Activated naive CD4-positive, alpha-beta T cell treated with anti-CD3 and anti-CD28 coated beads for 36 hours (primary cell): Measurements from ENCODE around the gene ORC6. TPM values are rescaled to one million over a fixed set of nuclear protein-coding genes. Genes with fewer than 3 reads are reported as not detected.
"Not testable (repeated sequence)": the region's sequence is repeated elsewhere in the genome, so short reads cannot be mapped to it uniquely, and the experiment has no call there.

ENCODE experiments used
- CTCF ChIA-PET: fragments of 350-600 bp; sonication (Branson Sonifier 250); formaldehyde crosslinking; loops from one replicate; lab custom pipeline; 2021; ENCODE audit warnings: antibody characterized with exemption; lab: Charles Lee
- DNase-seq: peaks from one replicate; pipeline ENCODE4 v3.0.0-alpha.2; 2020
- H3K27ac Mint-ChIP-seq: one replicate; pipeline ENCODE4 v1.8.0; 2021; ENCODE audit warnings: mild to moderate bottlenecking, mixed read lengths
- H3K27me3 Mint-ChIP-seq: one replicate; pipeline ENCODE4 v1.8.0; 2021; ENCODE audit warnings: low read depth, mixed read lengths
- H3K36me3 Mint-ChIP-seq: one replicate; pipeline ENCODE4 v1.8.0; 2021; ENCODE audit warnings: low read depth, mixed read lengths
- H3K4me1 Mint-ChIP-seq: one replicate; pipeline ENCODE4 v1.8.0; 2021; ENCODE audit warnings: low read depth, mixed read lengths
- H3K4me3 Mint-ChIP-seq: one replicate; pipeline ENCODE4 v1.8.0; 2021; ENCODE audit warnings: mild to moderate bottlenecking, moderate library complexity, mixed read lengths
- H3K9me3 Mint-ChIP-seq: one replicate; pipeline ENCODE4 v1.8.0; 2021; ENCODE audit warnings: mixed read lengths
- intact Hi-C: fragments of 100-400 bp; cut with micrococcal nuclease; formaldehyde crosslinking; loops from one replicate; pipeline ENCODE4 v1.15.1; 2023
- total RNA-seq, 2 experiments: library from RNA; stranded (reverse); gene quantifications; one replicate each; pipeline ENCODE4 v1.2.3, GENCODE V29; 2021

ORC6 gene, protein sequence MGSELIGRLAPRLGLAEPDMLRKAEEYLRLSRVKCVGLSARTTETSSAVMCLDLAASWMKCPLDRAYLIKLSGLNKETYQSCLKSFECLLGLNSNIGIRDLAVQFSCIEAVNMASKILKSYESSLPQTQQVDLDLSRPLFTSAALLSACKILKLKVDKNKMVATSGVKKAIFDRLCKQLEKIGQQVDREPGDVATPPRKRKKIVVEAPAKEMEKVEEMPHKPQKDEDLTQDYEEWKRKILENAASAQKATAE
- 10 to 100 TPM; 57.7 to 61.9 TPM for total RNA-seq

DNA sequence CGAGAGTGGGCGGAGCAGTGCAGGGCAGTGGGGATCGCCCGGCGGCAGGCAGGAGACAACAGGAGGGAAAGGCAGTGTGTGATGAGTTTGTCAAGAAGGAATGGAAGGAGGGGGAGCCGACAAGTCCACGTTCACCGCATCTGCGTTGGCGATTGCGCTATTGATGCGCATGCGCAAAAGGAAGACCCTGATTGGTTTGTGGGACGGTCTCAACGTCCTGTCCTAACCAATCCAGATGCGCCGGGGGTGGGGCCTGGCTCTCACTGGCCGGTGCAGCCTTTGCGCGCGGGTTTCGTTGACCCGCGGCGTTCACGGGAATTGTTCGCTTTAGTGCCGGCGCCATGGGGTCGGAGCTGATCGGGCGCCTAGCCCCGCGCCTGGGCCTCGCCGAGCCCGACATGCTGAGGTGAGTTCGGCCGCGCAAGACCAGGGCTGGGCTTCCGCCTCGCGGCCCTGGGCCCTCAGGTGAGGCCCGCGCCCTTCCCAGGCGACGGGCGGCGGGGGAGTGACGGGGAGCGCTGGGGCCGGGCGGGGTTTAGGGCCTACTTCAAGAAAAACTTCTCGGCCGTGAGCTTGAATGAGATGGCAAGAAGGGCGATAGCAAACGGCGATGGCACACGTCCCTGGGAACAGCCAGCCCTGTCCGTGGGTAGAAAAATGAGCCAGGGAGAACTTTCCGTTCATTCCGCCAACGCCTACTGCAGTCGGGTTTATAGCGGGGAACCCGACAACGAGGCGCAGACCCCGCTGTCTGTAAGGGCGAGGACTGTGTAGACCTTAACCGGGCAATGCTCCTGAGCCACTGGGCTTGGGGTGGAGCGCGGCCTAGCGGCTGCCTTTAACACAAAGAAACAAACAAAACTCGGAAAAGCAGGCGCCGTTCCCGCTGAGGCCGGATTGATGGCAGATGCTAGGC lies at the start of gene ORC6:
ORC6 (plus strand) TSS at position 295 of the 916 bp plus-strand sequence; CDS start at position 342, 47 bp downstream.
- CTCF ChIA-PET: interaction anchor here (0.6 to 1.1 kb wide), 5 partner anchors 16 to 159 kb away, joined by 3 to 4 read pairs (median 3); partner anchors contain the start of gene C16orf87
- peak; percentile 98 for DNase-seq
- H3K36me3 Mint-ChIP-seq: peaks cover 22% of the 10 kb centered on the region
- H3K27ac Mint-ChIP-seq: peak within 1 kb of the TSS; percentile 64
- H3K27me3 Mint-ChIP-seq: no peaks in the 10 kb centered on the region
- H3K4me1 Mint-ChIP-seq: peaks cover 47% of the 10 kb centered on the region
- H3K9me3 Mint-ChIP-seq: no peaks in the 10 kb centered on the region
- intact Hi-C loops: loop anchor here (1.0 to 10.0 kb wide), 12 partner anchors 69 to 1919 kb away; partner anchors contain the start of genes C16orf87, DNAJA2, GPT2 and ITFG1
- H3K4me3 Mint-ChIP-seq: no peak within 1 kb of the TSS

DNA sequence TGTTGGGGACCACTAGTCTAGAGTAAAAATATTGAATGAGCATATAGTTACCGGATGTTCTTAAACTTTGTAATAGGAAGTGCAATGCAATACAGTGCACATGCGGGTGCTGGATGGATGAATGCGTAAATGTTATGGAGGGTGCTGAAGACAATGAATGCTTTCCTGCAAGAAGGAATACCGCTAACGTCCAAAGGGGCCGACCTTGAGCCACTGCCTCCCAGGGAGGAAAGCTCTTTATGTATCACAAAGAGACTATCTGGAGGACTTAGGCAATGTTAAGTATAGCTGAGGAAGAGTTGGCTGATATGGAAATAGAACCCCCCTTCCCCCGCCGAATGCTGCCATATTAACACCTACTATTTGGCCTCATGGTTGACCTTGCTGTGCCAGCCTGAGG lies 40.8 kb upstream of the ORC6 start:
- intact Hi-C loops: no loop called here
- Mint-ChIP-seq H3K4me1 (no peaks in the 10 kb centered on the region), H3K27ac (no peak overlapping the region), H3K27me3 (no peaks in the 10 kb centered on the region), H3K4me3 (no peak overlapping the region), H3K36me3 (peaks cover 26% of the 10 kb centered on the region), H3K9me3 (peaks cover 18% of the 10 kb centered on the region)
- DNase-seq: no peak
- CTCF ChIA-PET: no interaction called here

DNA sequence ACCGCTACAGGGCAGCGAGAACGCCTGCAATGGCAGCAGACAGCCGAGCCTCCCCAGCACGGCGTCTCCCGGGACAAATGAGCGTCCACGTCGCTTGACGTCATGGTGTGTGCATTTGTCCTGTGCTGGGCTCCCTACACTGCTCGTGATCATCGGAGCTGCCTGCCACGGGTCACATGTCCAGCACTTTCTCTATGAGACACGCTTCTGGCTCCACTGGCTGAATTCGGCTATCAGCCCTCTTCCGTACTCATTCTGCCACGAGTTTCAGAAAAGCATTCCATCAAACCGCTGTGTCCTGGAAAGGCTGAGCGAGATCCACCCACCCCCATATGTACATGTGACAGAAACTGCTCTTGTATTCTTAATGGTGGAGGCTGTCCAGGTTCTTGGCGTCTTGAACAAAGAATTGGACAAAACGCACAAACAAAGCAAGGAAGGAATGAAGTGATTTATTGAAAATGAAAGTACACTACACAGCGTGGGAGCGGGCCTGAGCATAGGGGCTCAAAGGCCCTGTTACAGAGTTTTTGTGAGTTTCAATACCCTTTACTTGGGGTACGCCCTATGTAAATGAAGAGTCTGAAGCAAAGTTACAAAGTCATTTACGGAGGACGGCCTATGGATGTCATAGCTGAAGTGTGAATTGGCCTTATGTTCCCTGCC lies 39.7 kb upstream of the ORC6 start:
- peaks cover 16% of the 10 kb centered on the region for H3K36me3 Mint-ChIP-seq
- H3K4me3 Mint-ChIP-seq: no peak overlapping the region
- H3K27me3 Mint-ChIP-seq: no peaks in the 10 kb centered on the region
- intact Hi-C loops: no loop called here
- DNase-seq: no peak
- no peak overlapping the region for H3K27ac Mint-ChIP-seq
- H3K9me3 Mint-ChIP-seq: peaks cover 11% of the 10 kb centered on the region
- CTCF ChIA-PET: no interaction called here
- no peaks in the 10 kb centered on the region for H3K4me1 Mint-ChIP-seq

DNA sequence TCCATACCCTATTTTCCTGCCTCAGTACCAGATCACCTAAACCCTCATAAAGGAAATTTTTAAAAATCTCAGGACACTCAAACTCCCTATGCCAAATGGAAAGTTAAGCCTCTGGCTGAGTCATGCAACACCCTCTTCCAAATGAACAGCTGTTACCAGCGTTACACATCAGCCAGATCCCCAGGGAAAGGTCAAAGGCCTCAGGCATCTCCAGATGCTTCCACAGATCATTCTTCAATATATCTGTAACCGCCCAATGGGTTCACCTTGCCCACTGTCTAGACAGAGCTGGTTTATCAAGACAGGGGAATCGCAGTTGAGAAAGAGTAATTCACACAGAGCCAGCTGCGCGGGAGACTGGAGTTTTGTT lies 39.2 kb upstream of the ORC6 start:
- no peak overlapping the region for H3K27ac Mint-ChIP-seq
- H3K36me3 Mint-ChIP-seq: peaks cover 15% of the 10 kb centered on the region

DNA sequence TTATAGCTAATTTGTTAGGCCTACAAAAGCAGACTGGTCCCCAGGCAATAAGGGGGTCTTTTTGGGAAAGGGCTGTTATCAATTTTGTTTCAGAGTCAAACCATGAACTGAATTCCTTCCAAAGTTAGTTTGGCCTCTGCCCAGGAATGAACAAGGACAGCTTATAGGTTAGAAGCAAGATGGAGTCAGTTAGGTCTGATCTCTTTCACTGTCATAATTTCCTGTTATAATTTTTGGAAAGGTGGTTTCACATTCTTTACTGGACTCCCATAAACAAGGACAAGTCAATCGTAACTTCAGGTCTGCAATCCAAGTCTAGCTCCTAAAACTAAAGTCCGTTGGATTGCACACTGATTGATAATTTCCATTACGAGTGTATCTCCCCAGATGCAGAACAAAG lies 38.2 kb upstream of the ORC6 start:
- H3K27ac Mint-ChIP-seq: no peak overlapping the region
- H3K36me3 Mint-ChIP-seq: peaks cover 16% of the 10 kb centered on the region
- H3K9me3 Mint-ChIP-seq: no peaks in the 10 kb centered on the region
- intact Hi-C loops: no loop called here
- no peaks in the 10 kb centered on the region for H3K27me3 Mint-ChIP-seq
- CTCF ChIA-PET: no interaction called here
- H3K4me1 Mint-ChIP-seq: no peaks in the 10 kb centered on the region
- no peak for DNase-seq
- no peak overlapping the region for H3K4me3 Mint-ChIP-seq

More for the DNA sequence above, 39.2 kb upstream of the ORC6 start:
- Mint-ChIP-seq H3K27me3 (no peaks in the 10 kb centered on the region), H3K4me3 (no peak overlapping the region), H3K4me1 (no peaks in the 10 kb centered on the region), H3K9me3 (peaks cover 7% of the 10 kb centered on the region)
- DNase-seq: no peak
- intact Hi-C loops: no loop called here
- CTCF ChIA-PET: no interaction called here

DNA sequence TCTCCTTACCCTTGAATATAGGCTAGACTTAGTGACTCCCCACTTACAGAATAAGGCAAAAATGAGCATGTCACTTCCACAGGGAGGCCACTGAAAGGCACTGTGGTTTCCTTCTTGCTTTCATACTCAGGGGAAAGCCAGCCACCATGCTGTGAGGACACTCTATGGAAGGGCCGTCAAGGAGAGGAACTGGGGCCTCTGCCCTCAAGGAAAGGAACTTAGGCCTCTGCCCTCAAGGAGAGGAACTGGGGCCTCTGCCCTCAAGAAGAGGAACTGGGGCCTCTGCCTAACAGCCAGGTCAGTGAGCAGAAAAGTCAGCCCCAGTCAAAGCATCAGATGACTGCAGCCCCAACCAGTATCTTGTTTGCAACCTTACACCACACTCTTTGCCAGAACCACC lies 30.5 kb upstream of the ORC6 start:
- Mint-ChIP-seq H3K36me3 (peaks cover 26% of the 10 kb centered on the region), H3K27ac (peak overlapping the region; percentile 64), H3K4me3 (no peak overlapping the region), H3K27me3 (no peaks in the 10 kb centered on the region), H3K4me1 (peaks cover 14% of the 10 kb centered on the region), H3K9me3 (no peaks in the 10 kb centered on the region)
- DNase-seq: peak; percentile 47
- intact Hi-C loops: no loop called here
- CTCF ChIA-PET: interaction anchor here (0.6 kb wide), 2 partner anchors 40 to 130 kb away, joined by 3 read pairs; no protein-coding TSS in a partner anchor

DNA sequence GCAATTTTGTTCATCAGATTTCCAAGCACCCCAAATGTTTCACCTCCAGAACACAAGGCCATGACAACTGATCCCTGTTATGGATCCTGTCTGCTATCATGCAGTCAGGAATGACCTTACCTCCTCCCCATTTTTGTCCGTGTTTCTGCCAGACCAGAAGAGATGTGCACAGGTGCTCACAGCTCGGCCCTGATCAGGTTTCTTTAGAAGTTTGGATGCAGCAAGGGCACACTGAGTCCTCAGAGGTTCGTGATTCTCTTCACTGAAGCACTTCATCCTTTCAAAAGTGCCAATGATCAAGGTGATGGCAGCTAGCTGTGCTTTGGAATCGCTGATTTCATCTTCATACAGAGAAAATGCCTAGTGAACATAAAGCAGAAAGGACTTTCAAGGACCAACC lies 27.3 kb upstream of the ORC6 start:
- Mint-ChIP-seq H3K4me3 (no peak overlapping the region), H3K36me3 (peaks cover 17% of the 10 kb centered on the region), H3K4me1 (peaks cover 14% of the 10 kb centered on the region), H3K9me3 (no peaks in the 10 kb centered on the region), H3K27ac (peak overlapping the region; percentile 50), H3K27me3 (no peaks in the 10 kb centered on the region)
- intact Hi-C loops: no loop called here
- CTCF ChIA-PET: interaction anchor here (0.8 to 1.5 kb wide), 3 partner anchors 11 to 60 kb away, joined by 3 to 5 read pairs (median 4); no protein-coding TSS in a partner anchor
- no peak for DNase-seq

DNA sequence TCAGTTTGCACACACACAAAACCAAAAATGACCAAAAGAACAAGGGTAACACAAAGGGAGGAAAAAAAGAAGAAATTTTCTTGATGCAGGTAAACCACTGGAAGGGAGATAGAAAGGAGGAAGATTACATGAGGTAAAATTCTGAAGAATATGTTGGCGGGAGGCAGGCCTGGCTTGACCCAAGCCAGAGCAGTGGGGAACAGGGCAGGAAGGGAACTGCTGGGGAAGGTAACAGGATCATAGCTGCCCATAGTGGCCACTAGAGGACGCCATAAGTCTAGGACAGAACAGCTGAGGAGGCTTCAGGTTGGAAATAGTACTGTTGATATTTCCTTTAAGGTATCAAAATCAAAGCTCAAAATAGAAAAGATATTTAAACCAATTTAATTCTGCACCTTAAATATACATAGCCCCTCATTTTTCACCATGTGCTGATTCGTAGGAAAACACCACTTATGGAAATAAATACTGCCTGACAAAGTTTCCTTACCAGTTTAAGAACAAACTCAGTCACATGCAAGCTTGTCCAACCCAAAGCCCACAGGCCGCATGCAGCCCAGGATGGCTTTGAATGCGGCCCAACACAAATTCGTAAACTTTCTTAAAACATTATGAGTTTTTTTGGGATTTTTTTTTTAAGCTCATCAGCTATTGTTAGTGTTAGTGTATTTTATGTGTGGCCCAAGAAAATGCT lies 16.0 kb upstream of the ORC6 start:
- CTCF ChIA-PET: interaction anchor here (0.6 to 3.7 kb wide), 37 partner anchors 9 to 1683 kb away, joined by 3 to 22 read pairs (median 4); partner anchors contain the start of genes ORC6 and SHCBP1
- peak; percentile 66 for DNase-seq
- Mint-ChIP-seq H3K27me3 (no peaks in the 10 kb centered on the region), H3K36me3 (peaks cover 26% of the 10 kb centered on the region), H3K4me3 (no peak overlapping the region), H3K9me3 (no peaks in the 10 kb centered on the region), H3K27ac (no peak overlapping the region), H3K4me1 (no peaks in the 10 kb centered on the region)
- intact Hi-C loops: loop anchor here (1.0 kb wide), 2 partner anchors 236 to 256 kb away; no protein-coding TSS in a partner anchor

DNA sequence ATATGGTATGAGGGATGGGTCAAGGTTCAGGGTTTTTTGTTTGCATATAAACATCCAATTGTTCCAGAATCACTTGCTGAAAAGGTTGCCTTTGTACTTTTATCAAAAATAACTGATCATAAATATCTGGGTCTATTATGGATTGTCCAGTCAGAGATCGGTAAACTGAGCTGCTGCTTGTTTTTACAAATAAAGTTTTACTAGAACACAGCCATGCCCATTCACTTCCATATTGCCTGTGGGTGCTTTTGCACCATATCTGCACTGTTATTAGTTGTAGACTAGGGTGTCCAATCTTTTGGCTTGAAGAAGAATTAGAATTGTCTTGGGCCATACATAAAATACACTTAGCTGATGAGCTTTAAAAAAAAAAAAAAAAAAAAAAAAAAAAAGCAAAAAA lies 11.5 kb upstream of the ORC6 start:
- CTCF ChIA-PET: interaction anchor here (1.4 to 2.6 kb wide), 2 partner anchors 9 to 251 kb away, joined by 4 to 9 read pairs; no protein-coding TSS in a partner anchor
- H3K27ac Mint-ChIP-seq, H3K4me3 Mint-ChIP-seq, H3K9me3 Mint-ChIP-seq, intact Hi-C loops, H3K27me3 Mint-ChIP-seq, H3K4me1 Mint-ChIP-seq, DNase-seq: not testable (repeated sequence)
- peaks cover 22% of the 10 kb centered on the region for H3K36me3 Mint-ChIP-seq

DNA sequence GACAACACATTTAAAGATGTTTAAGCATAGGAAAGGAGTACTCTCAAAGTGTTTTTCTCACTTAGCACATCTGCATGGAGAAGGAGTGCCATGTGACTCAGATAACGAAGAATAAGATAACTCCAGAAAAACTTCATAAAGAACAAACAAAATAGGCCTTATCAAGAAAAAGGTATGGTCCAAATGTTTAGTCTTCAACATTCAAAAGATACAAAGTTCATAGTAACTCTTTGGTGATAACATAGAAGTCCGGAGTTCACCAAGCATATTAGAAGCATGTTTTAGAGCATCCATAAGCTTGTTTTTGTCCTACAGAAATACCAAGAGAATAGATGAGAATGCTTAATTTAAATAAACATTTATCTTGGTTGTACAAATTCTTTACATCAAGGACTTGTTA lies 7.6 kb upstream of the ORC6 start:
- H3K27ac Mint-ChIP-seq, H3K36me3 Mint-ChIP-seq, H3K9me3 Mint-ChIP-seq, H3K4me3 Mint-ChIP-seq, DNase-seq, H3K27me3 Mint-ChIP-seq: not testable (repeated sequence)
- CTCF ChIA-PET: interaction anchor here (1.1 to 3.5 kb wide), 2 partner anchors 7 to 11 kb away, joined by 3 to 22 read pairs; no protein-coding TSS in a partner anchor
- intact Hi-C loops: loop anchor here (10.0 kb wide), 2 partner anchors 463 to 783 kb away; partner anchors contain the start of genes ITFG1, NETO2 and PHKB
- H3K4me1 Mint-ChIP-seq: peaks cover 29% of the 10 kb centered on the region

DNA sequence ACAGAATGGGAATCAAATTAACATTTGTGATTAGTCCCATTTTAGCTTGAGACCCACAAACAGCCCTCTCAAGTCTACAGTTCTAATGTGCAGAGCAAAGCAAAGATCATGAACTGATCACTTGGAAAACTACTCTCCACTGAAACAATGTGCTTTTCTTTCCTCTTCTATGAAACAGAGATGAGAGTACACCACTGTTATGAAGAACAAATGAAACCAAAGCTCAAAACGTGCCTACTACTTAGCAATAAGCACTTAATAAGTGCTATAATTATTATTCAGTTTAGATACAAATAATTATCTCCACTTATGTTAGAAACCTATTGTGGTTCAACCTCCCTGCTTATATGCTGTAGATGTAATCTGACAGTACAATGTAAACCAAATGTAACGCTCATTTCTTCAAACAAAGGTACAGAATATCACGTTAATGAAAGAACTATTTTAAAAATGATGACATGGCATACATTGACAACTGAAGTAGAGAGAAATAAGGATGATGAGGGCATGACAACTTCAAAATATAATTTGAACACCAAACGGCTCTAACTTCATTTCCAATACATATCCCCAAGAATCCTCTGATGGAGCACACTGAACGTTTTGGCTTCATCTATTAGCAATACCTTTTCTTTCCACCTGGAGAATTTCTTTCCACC lies 2.5 kb upstream of the ORC6 start:
- Mint-ChIP-seq H3K9me3 (no peaks in the 10 kb centered on the region), H3K27me3 (no peaks in the 10 kb centered on the region), H3K4me1 (peaks cover 58% of the 10 kb centered on the region), H3K36me3 (peaks cover 7% of the 10 kb centered on the region), H3K27ac (no peak overlapping the region), H3K4me3 (no peak overlapping the region)
- DNase-seq: no peak
- intact Hi-C loops: loop anchor here (10.0 kb wide), 2 partner anchors 458 to 778 kb away; partner anchors contain the start of genes ITFG1, NETO2 and PHKB
- CTCF ChIA-PET: interaction anchor here (0.6 to 1.7 kb wide), 3 partner anchors 10 to 223 kb away, joined by 3 to 9 read pairs (median 3); no protein-coding TSS in a partner anchor
